ENCODE data around the gene ACACB. TPM values are rescaled to one million over a fixed set of nuclear protein-coding genes. Genes with fewer than 3 reads are reported as not detected.

The ACACB gene
- total RNA-seq, 1 donor from 2014 or later, result 140 TPM

DNA sequence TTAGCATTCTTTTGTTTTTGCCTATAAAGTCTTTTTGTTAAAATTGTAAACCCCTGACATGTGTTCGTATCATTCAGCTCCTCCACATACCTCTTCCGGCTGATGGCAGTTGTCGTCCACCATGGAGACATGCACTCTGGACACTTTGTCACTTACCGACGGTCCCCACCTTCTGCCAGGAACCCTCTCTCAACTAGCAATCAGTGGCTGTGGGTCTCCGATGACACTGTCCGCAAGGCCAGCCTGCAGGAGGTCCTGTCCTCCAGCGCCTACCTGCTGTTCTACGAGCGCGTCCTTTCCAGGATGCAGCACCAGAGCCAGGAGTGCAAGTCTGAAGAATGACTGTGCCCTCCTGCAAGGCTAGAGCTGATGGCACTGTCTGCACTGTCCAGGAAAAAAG lies 30.8 kb upstream of the ACACB start:
- Histone ChIP-seq H3K9me3 (no peaks in the 10 kb centered on the region), H3K4me3 (no peak overlapping the region), H3K27ac (no peak overlapping the region), H3K36me3 (peaks cover 72 to 79% of the 10 kb centered on the region in 2 donors), H3K4me1 (no peaks in the 10 kb centered on the region), H3K27me3 (no peaks in the 10 kb centered on the region)
- TF ChIP-seq, protein P1, sequence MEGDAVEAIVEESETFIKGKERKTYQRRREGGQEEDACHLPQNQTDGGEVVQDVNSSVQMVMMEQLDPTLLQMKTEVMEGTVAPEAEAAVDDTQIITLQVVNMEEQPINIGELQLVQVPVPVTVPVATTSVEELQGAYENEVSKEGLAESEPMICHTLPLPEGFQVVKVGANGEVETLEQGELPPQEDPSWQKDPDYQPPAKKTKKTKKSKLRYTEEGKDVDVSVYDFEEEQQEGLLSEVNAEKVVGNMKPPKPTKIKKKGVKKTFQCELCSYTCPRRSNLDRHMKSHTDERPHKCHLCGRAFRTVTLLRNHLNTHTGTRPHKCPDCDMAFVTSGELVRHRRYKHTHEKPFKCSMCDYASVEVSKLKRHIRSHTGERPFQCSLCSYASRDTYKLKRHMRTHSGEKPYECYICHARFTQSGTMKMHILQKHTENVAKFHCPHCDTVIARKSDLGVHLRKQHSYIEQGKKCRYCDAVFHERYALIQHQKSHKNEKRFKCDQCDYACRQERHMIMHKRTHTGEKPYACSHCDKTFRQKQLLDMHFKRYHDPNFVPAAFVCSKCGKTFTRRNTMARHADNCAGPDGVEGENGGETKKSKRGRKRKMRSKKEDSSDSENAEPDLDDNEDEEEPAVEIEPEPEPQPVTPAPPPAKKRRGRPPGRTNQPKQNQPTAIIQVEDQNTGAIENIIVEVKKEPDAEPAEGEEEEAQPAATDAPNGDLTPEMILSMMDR (IDR thresholded peaks at IDR 0.05), result no peak
- intact Hi-C loops (cut with DNase I), result no loop called here
- DNase-seq (ENCODE audit: low spot score in 2 of 2), result no peak

DNA sequence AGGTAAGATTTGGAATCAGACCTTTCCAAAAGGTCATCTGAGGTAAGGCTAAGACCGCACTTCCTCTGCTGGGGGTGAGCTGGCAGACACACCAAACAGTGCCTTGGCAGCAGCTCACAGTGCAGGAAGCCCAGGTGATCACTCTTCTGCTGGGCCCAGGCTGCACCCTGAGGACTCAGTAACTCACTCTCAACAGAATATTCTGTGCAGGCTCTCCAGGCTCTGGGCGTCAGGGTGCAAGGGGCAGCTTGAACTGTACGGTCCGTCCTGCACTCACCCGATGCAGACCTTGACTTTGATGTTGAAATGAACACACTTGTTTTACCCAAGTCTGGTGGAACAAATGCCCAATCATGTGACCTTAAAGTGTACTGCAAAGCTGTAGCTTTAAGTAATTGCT lies 29.1 kb upstream of the ACACB start:
- H3K27me3 ChIP-seq, result no peaks in the 10 kb centered on the region
- intact Hi-C loops (cut with DNase I), result no loop called here
- no peaks in the 10 kb centered on the region for H3K9me3 ChIP-seq
- no peak overlapping the region for H3K4me3 ChIP-seq
- TF ChIP-seq, protein P1 (IDR thresholded peaks at IDR 0.05), result no peak
- H3K36me3 ChIP-seq, result peaks cover 62 to 68% of the 10 kb centered on the region in 2 donors
- H3K27ac ChIP-seq, result no peak overlapping the region
- H3K4me1 ChIP-seq, result peaks cover 0 to 6% of the 10 kb centered on the region in 2 donors
- DNase-seq (ENCODE audit: low spot score in 2 of 2), result no peak

GRCh38 chr12:109088818-109089217 lies 27.6 kb upstream of the ACACB start:
- TF ChIP-seq, protein P1 (IDR thresholded peaks at IDR 0.05), result no peak
- intact Hi-C loops (cut with DNase I), result no loop called here
- DNase-seq (ENCODE audit: low spot score in 2 of 2), result no peak
- Histone ChIP-seq H3K36me3 (peaks cover 48 to 52% of the 10 kb centered on the region in 2 donors), H3K4me1 (peaks cover 4 to 19% of the 10 kb centered on the region in 2 donors), H3K27me3 (no peaks in the 10 kb centered on the region), H3K27ac (no peak overlapping the region), H3K4me3 (no peak overlapping the region), H3K9me3 (no peaks in the 10 kb centered on the region)

- Histone ChIP-seq H3K27me3 (no peaks in the 10 kb centered on the region), H3K4me1 (peaks cover 4 to 21% of the 10 kb centered on the region in 2 donors), H3K9me3 (no peaks in the 10 kb centered on the region), H3K27ac (no peak overlapping the region), H3K4me3 (no peak overlapping the region), H3K36me3 (peaks cover 44 to 45% of the 10 kb centered on the region in 2 donors)
- no peak for DNase-seq (ENCODE audit: low spot score in 2 of 2)
- TF ChIP-seq, protein P1 (IDR thresholded peaks at IDR 0.05), result no peak
- intact Hi-C loops (cut with DNase I), result loop anchor here (5.0 to 10.0 kb wide), 6 partner anchors 232 to 1405 kb away; partner anchors contain the start of genes CORO1C, PWP1 and SSH1
These were observed 26.7 kb upstream of the ACACB start for GRCh38 chr12:109089683-109090082.

DNA sequence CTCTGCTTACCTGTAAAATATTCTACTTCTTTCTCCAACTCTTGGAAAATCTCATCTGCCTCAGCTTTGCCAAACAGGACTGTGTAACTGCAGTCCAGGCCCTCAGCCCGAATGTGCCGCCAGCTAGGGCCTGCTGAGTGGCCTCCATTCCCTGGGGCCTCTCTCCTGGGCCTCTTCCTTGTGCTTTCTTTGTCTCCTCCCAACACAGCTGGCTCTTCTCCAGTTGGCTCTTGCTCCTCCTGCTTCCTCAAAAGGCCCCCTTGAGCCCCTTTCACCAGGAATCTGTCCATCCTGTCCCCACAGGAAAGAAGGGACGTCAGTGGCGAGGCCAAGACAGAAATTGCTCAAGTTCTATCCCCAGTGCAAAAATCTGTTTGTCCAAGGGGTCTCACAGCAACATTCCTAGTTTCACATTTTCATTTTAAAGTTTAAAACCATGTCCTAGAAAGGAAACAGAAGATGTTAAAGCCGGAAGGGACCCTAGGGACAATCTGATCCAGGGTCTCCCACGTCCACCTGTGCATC lies 23.8 kb upstream of the ACACB start:
- no peaks in the 10 kb centered on the region for H3K27me3 ChIP-seq
- H3K27ac ChIP-seq, result peak overlapping the region; percentile 54 to 58
- intact Hi-C loops (cut with DNase I), result loop anchor here (1.0 to 10.0 kb wide), 10 partner anchors 19 to 1408 kb away; partner anchors contain the start of genes CORO1C, FICD, ISCU and PWP1
- H3K4me3 ChIP-seq, result peak overlapping the region; percentile 52 to 66
- H3K36me3 ChIP-seq, result peaks cover 18 to 23% of the 10 kb centered on the region in 2 donors
- no peaks in the 10 kb centered on the region for H3K9me3 ChIP-seq
- DNase-seq (ENCODE audit: low spot score in 2 of 2), result no peak
- TF ChIP-seq, protein P1 (IDR thresholded peaks at IDR 0.05), result no peak
- peaks cover 7 to 25% of the 10 kb centered on the region in 2 donors for H3K4me1 ChIP-seq

Data from ascending aorta (tissue), 2 donors.